Mesodermal cell (in vitro differentiated cells): ENCODE results near the gene GP9.

ENCODE experiments used
- H3K27ac ChIP-seq: 2 replicates; pipeline ENCODE4 v1.7.0; 2013; ENCODE audit warnings: mild to moderate bottlenecking, low read depth, low read length, moderate library complexity; ENCODE audit not compliant: severe bottlenecking
- H3K36me3 ChIP-seq: 2 replicates; pipeline ENCODE4 v1.7.1; 2013; ENCODE audit warnings: mild to moderate bottlenecking, low read length, moderate library complexity; ENCODE audit not compliant: control insufficient read depth, insufficient read depth
- H3K4me1 ChIP-seq: one replicate; pipeline ENCODE4 v1.7.1; 2013; ENCODE audit warnings: mild to moderate bottlenecking, low read length; ENCODE audit not compliant: insufficient read depth, control insufficient read depth, poor library complexity, severe bottlenecking
- H3K4me3 ChIP-seq: 2 replicates; pipeline ENCODE4 v1.7.0; 2013; ENCODE audit warnings: low read length, control low read depth, mild to moderate bottlenecking; ENCODE audit not compliant: insufficient read depth, poor library complexity, severe bottlenecking; ENCODE audit errors: extremely low read depth
- H3K9me3 ChIP-seq: 2 replicates; pipeline ENCODE4 v1.7.1; 2013; ENCODE audit warnings: mild to moderate bottlenecking, low read length, moderate library complexity; ENCODE audit not compliant: control insufficient read depth
- WGBS, 2 experiments: methylation state at CpG; one replicate each; pipeline ENCODE4 v1.1.5; 2013; ENCODE audit warnings: missing lambda C conversion rate in 2 of 2; ENCODE audit not compliant: insufficient coverage in 2 of 2; 5-methylcytosine and 5-hydroxymethylcytosine counted together

The GP9 gene

DNA sequence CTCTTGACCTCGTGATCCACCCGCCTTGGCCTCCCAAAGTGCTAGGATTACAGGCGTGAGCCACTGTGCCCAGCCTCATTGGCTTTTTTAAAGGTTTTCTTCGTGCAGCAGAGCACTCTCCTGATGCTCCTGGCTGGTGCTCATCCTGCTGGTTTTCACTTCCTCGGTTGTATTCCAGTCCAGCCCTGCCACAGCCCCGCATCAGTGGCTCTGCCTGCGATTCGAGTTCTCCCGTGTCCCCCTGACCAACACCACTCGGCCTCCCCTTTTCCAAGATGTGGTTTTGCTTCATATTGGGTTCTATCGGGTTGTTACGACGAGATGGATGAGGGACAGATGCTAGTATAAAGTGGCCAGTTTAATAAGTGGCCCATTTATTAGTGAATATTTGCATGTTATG is 31.7 kb upstream of the GP9 start:
- H3K9me3 ChIP-seq: peaks cover 7% of the 10 kb centered on the region
- H3K4me3 ChIP-seq: no peak overlapping the region
- H3K27ac ChIP-seq: no peak overlapping the region
- peaks cover 4% of the 10 kb centered on the region for H3K4me1 ChIP-seq
- H3K36me3 ChIP-seq: no peaks in the 10 kb centered on the region
- 84 to 85% methylated on average over 6 to 9 of the region's 13 CpGs for WGBS, 2 experiments

GRCh38 chr3:129030611-129031010 is 30.0 kb upstream of the GP9 start:
- Histone ChIP-seq H3K27ac (no peak overlapping the region), H3K36me3 (no peaks in the 10 kb centered on the region), H3K9me3 (peaks cover 7% of the 10 kb centered on the region), H3K4me3 (no peak overlapping the region), H3K4me1 (peaks cover 4% of the 10 kb centered on the region)
- 93% methylated on average over 4 of the region's 4 CpGs for WGBS, 2 experiments

DNA sequence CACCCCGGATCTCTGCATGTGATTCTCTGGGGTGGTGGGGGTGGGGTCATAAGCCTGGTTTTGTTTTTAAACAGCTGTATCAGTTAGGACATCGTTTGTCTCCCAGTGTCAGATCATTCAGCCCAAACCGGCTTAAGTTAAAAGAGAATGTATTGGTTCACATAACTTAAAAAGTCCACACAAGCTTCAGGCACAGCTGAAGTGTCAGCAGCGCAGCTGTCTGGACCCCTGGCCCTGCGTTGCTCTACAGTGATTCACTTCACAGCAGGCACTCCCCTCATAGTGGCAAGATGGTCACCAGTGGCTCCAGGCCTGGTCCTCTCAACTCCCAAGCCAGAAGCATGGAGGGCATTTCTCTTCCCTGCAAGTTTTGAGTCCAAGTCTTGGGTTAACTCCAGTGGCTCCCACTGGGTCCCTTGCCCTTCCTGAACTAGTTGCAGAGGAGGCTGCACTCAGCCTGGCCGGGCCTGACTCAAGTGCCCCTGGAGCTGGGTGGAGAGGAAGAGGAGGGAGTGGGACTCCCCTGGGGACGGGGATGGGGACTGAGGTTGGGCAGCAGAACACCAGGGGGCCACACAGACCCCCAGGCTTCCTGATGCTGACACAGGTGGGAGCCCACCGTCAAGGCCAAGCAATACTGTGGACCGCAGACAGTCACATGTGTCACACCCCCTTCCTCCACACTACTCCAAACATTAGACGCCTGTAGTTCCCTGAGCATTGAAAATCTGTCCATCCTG is 28.9 kb upstream of the GP9 start:
- Histone ChIP-seq H3K9me3 (peaks cover 7% of the 10 kb centered on the region), H3K4me1 (peaks cover 2% of the 10 kb centered on the region), H3K27ac (no peak overlapping the region), H3K36me3 (no peaks in the 10 kb centered on the region), H3K4me3 (no peak overlapping the region)
- 77 to 93% methylated on average over 7 to 8 of the region's 10 CpGs for WGBS, 2 experiments

- H3K4me3 ChIP-seq: no peak overlapping the region
- no peaks in the 10 kb centered on the region for H3K36me3 ChIP-seq
- H3K4me1 ChIP-seq: peaks cover 2% of the 10 kb centered on the region
- WGBS, 2 experiments: 92 to 100% methylated on average over 4 to 13 of the region's 14 CpGs
- H3K27ac ChIP-seq: no peak overlapping the region
- H3K9me3 ChIP-seq: peaks cover 7% of the 10 kb centered on the region
These were observed 27.9 kb upstream of the GP9 start for GRCh38 chr3:129032716-129033115.

DNA sequence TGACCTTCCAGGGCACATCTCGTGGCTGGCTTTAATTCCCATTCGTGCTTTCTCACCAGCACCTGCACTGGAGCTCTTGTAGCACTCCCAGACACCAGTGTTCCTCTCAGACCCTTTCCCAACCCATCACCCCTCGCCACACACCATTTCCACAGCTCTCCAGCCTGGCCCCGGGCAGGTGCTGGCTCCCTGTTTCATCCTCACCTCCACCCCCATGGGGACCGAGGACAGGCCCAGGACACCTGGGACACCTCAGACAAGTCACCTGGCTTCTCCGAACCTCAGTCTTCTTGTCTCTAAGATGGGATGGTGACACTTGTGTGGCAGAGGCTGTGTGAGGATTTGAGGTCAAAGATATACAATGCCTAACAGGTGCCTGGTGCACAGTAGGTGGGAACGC is 27.4 kb upstream of the GP9 start:
- Histone ChIP-seq H3K4me3 (no peak overlapping the region), H3K4me1 (peaks cover 2% of the 10 kb centered on the region)
- WGBS, 2 experiments: 86 to 95% methylated on average over 4 to 7 of the region's 7 CpGs

GRCh38 chr3:129033633-129034321 is 26.8 kb upstream of the GP9 start:
- Histone ChIP-seq H3K4me1 (peaks cover 2% of the 10 kb centered on the region), H3K4me3 (no peak overlapping the region), H3K36me3 (no peaks in the 10 kb centered on the region), H3K27ac (no peak overlapping the region), H3K9me3 (peaks cover 7% of the 10 kb centered on the region)
- 92 to 93% methylated on average over 8 to 12 of the region's 12 CpGs for WGBS, 2 experiments

More for the DNA sequence above, 27.4 kb upstream of the GP9 start:
- Histone ChIP-seq H3K9me3 (peaks cover 7% of the 10 kb centered on the region), H3K36me3 (no peaks in the 10 kb centered on the region), H3K27ac (no peak overlapping the region)

- WGBS, 2 experiments: no CpG with 5 or more reads among the region's 6 CpGs
- no peaks in the 10 kb centered on the region for H3K36me3 ChIP-seq
- peaks cover 2% of the 10 kb centered on the region for H3K4me1 ChIP-seq
- H3K27ac ChIP-seq: no peak overlapping the region
- peaks cover 7% of the 10 kb centered on the region for H3K9me3 ChIP-seq
- H3K4me3 ChIP-seq: no peak overlapping the region
These were observed 25.9 kb upstream of the GP9 start for GRCh38 chr3:129034642-129035041.

- H3K9me3 ChIP-seq: no peaks in the 10 kb centered on the region
- H3K4me3 ChIP-seq: no peak overlapping the region
- WGBS, 2 experiments: 90 to 98% methylated on average over 6 to 7 of the region's 11 CpGs
- peaks cover 2% of the 10 kb centered on the region for H3K4me1 ChIP-seq
- H3K27ac ChIP-seq: no peak overlapping the region
- H3K36me3 ChIP-seq: no peaks in the 10 kb centered on the region
These were observed 25.0 kb upstream of the GP9 start for GRCh38 chr3:129035360-129036221.

GRCh38 chr3:129036222-129037092 is 24.1 kb upstream of the GP9 start:
- 90 to 91% methylated on average over 5 to 8 of the region's 10 CpGs for WGBS, 2 experiments
- no peaks in the 10 kb centered on the region for H3K9me3 ChIP-seq
- H3K36me3 ChIP-seq: no peaks in the 10 kb centered on the region
- H3K4me3 ChIP-seq: no peak overlapping the region
- no peak overlapping the region for H3K27ac ChIP-seq
- no peaks in the 10 kb centered on the region for H3K4me1 ChIP-seq

- 55% methylated on average over 2 of the region's 2 CpGs for WGBS, 2 experiments
- Histone ChIP-seq H3K4me1 (no peaks in the 10 kb centered on the region), H3K9me3 (peaks cover under 1% of the 10 kb centered on the region), H3K27ac (no peak overlapping the region), H3K36me3 (no peaks in the 10 kb centered on the region), H3K4me3 (no peak overlapping the region)
These were observed 23.5 kb upstream of the GP9 start for GRCh38 chr3:129037093-129037419.
